Liver (tissue), 9 donors: ENCODE results near the gene SPTBN2. TPM values are rescaled to one million over a fixed set of nuclear protein-coding genes. Genes with fewer than 3 reads are reported as not detected.
A peak's percentile ranks its signal among the peaks of the same experiment; 100 is the strongest.

Experiments
- DNase-seq: peaks from one replicate; pipeline ENCODE4 v3.0.0-alpha.2; 2017; ENCODE audit warnings: low spot score
- H3K27ac ChIP-seq, 2 donors: one replicate each; pipeline ENCODE4 v1.7.0; 2013; ENCODE audit warnings: inconsistent platforms in 2 of 2, low read length in 2 of 2, control low read depth in 1 of 2, low read depth in 1 of 2, mild to moderate bottlenecking in 1 of 2
- H3K27me3 ChIP-seq, 4 donors: one replicate each; pipeline versions ENCODE4 v1.6.1 to v1.7.0; 2013; ENCODE audit warnings: low read length in 3 of 4, inconsistent platforms in 1 of 4, mild to moderate bottlenecking in 1 of 4, moderate library complexity in 1 of 4; ENCODE audit not compliant: control insufficient read depth in 4 of 4, insufficient read depth in 4 of 4
- H3K36me3 ChIP-seq, 4 donors: one replicate each; pipeline versions ENCODE4 v1.6.1 to v1.7.0; 2013; ENCODE audit warnings: low read length in 3 of 4, mild to moderate bottlenecking in 3 of 4, low read depth in 1 of 4, moderate library complexity in 1 of 4; ENCODE audit not compliant: control insufficient read depth in 4 of 4, insufficient read depth in 3 of 4
- H3K4me1 ChIP-seq, 4 donors: one replicate each; pipeline versions ENCODE4 v1.6.1 to v1.7.0; 2013; ENCODE audit warnings: low read length in 3 of 4, mild to moderate bottlenecking in 3 of 4, moderate library complexity in 1 of 4; ENCODE audit not compliant: control insufficient read depth in 4 of 4, insufficient read depth in 4 of 4
- H3K4me3 ChIP-seq, 3 donors: one replicate each; pipeline versions ENCODE4 v1.6.1 to v1.7.0; 2013; ENCODE audit warnings: low read length in 3 of 3, control low read depth in 1 of 3, low read depth in 1 of 3, mild to moderate bottlenecking in 1 of 3
- H3K9ac ChIP-seq, 2 donors: one replicate each; pipeline ENCODE4 v1.7.0; 2013; ENCODE audit warnings: low read length in 2 of 2, mild to moderate bottlenecking in 2 of 2, moderate library complexity in 2 of 2, control low read depth in 1 of 2, low read depth in 1 of 2
- H3K9me3 ChIP-seq, 4 donors: one replicate each; pipeline versions ENCODE4 v1.6.1 to v1.7.0; 2013; ENCODE audit warnings: low read length in 3 of 4; ENCODE audit not compliant: control insufficient read depth in 4 of 4
- EGR1 ChIP-seq, 2 donors: IDR thresholded peaks; 2 replicates each; pipeline ENCODE4 v1.6.1; 2016 to 2018; ENCODE audit warnings: antibody characterized with exemption in 2 of 2, low read depth in 2 of 2
- FOXA1 ChIP-seq: IDR thresholded peaks from 2 replicates; pipeline ENCODE4 v1.6.1; 2016; ENCODE audit warnings: antibody characterized with exemption
- FOXA2 ChIP-seq: IDR thresholded peaks from 2 replicates; pipeline ENCODE4 v1.6.1; 2016; ENCODE audit warnings: antibody characterized with exemption
- GABPA ChIP-seq, 2 donors: IDR thresholded peaks in 1 of 2; conservative IDR thresholded peaks in 1 of 2; 2 replicates each; pipeline ENCODE4 v1.6.1; 2016; ENCODE audit warnings: antibody characterized with exemption in 2 of 2, mild to moderate bottlenecking in 1 of 2, moderate library complexity in 1 of 2
- HNF4A ChIP-seq, 2 donors: conservative IDR thresholded peaks; 2 replicates each; pipeline ENCODE4 v1.6.1; 2016; ENCODE audit warnings: antibody characterized with exemption in 2 of 2, mild to moderate bottlenecking in 2 of 2
- HNF4G ChIP-seq: IDR thresholded peaks from 2 replicates; pipeline ENCODE4 v1.6.1; 2016; ENCODE audit warnings: antibody characterized with exemption
- JUND ChIP-seq, 2 donors: IDR thresholded peaks; 2 replicates each; pipeline ENCODE4 v1.6.1; 2016; ENCODE audit warnings: antibody characterized with exemption in 2 of 2
- NR2F2 ChIP-seq: IDR thresholded peaks from 2 replicates; pipeline ENCODE4 v1.6.1; 2016; ENCODE audit warnings: antibody characterized with exemption
- RAD21 ChIP-seq, 2 donors: IDR thresholded peaks; 2 replicates each; pipeline ENCODE4 v1.6.1; 2016; ENCODE audit warnings: antibody characterized with exemption in 2 of 2, mild to moderate bottlenecking in 2 of 2
- RXRA ChIP-seq, 2 donors: IDR thresholded peaks; 2 replicates each; pipeline ENCODE4 v1.6.1; 2017 to 2018; ENCODE audit warnings: antibody characterized with exemption in 2 of 2, mild to moderate bottlenecking in 1 of 2
- SP1 ChIP-seq: IDR thresholded peaks from 2 replicates; pipeline ENCODE4 v1.6.1; 2018; ENCODE audit warnings: antibody characterized with exemption, mild to moderate bottlenecking
- TAF1 ChIP-seq: conservative IDR thresholded peaks from 2 replicates; pipeline ENCODE4 v1.6.1; 2016; ENCODE audit warnings: antibody characterized with exemption, mild to moderate bottlenecking
- YY1 ChIP-seq: IDR thresholded peaks from 2 replicates; pipeline ENCODE4 v1.6.1; 2016; ENCODE audit warnings: antibody characterized with exemption, mild to moderate bottlenecking
- WGBS: extraction: QIAGEN DNeasy Blood & Tissue Kit; methylation state at CpG from one replicate; pipeline ENCODE4 v1.1.7; 2013; 5-methylcytosine and 5-hydroxymethylcytosine counted together
- polyA plus RNA-seq, 2 donors: library from polyadenylated mRNA; stranded (reverse) in 1 of 2; unstranded in 1 of 2; fragments of 200-250 nt in 1 of 2; fragments of >200 nt in 1 of 2; fragmentation: Nextera tagmentation in 1 of 2; extraction: Ambion mirVana in 1 of 2; gene quantifications; one replicate each; pipeline versions ENCODE4 v1.2.1 to v1.2.3, GENCODE V29; 2013 to 2015
- total RNA-seq, 2 donors: library from RNA; depleted of rRNA; stranded (reverse); fragments of >200 nt; gene quantifications; one replicate each; pipeline ENCODE4 v1.2.3, GENCODE V29; 2014
- TF ChIP-seq, protein P1 (sequence below): fragments of 150-350 bp; IDR thresholded peaks from 2 replicates; pipeline ENCODE4 v1.5.1; 2017; ENCODE audit warnings: improper control_type of control experiment, low read depth, low read length; ENCODE audit not compliant: missing input control
- TF ChIP-seq, protein P2 (sequence below): IDR thresholded peaks from 2 replicates; pipeline ENCODE4 v1.6.1; 2016; ENCODE audit warnings: antibody characterized with exemption
- TF ChIP-seq, protein P3 (sequence below): IDR thresholded peaks from 2 replicates; pipeline ENCODE4 v1.6.1; 2016; ENCODE audit warnings: antibody characterized with exemption
- TF ChIP-seq, protein P4 (sequence below): IDR thresholded peaks from 2 replicates; pipeline ENCODE4 v1.6.1; 2016; ENCODE audit warnings: antibody characterized with exemption
- TF ChIP-seq, protein P5 (sequence below): IDR thresholded peaks from 2 replicates; pipeline ENCODE4 v1.6.1; 2016; ENCODE audit warnings: antibody characterized with exemption, mild to moderate bottlenecking
- donor health status: healthy.
- donor health status: healthy.
- donor health status: healthy.
- donor health status: healthy.
- donor health status: healthy.

SPTBN2 gene
- 100 to 1,000 TPM in 1 of 2 donors, 1 to 10 TPM in 1; 9.6 to 103 TPM for total RNA-seq
- polyA plus RNA-seq, result 10 to 100 TPM; 12.2 to 33.1 TPM

DNA sequence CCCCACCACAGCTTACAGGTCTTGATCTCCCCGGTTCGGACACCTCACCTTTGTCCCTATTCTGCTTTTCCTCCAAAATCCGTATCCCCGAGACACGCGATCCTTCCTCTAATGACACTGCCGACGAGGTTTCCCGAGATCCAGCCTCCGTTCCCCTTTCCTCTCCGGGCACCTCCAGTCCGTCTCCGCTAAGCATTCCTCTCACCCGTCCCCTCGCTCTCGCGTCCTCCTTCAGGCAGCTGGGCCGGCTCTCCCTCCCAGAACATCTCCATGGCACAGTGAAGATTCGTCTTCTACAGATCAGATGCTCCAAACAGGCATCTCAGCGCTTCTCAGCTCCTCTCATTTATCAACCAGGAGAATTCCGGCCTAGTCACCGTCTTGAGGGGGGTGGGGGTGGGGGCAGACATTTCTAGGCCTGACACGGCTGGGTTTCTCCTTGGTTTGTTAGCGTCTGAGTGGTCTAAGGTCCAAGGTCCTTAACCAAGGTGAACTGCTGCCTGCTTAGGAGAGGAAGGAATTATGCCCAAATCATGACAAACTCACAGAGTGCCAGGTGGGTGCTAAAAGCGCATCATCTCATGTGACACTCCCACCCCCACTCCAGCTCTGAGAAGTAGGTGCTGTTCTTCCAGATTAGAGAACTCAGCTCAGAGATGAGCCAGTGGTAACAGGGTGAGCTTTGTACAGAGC lies at the start of gene SPTBN2:
SPTBN2 (minus strand) TSS at position 524 of the 693 bp plus-strand sequence. CDS start 7,976 bp downstream, outside the sequence.
- no peak for TF ChIP-seq NR2F2
- TF ChIP-seq, protein P1, sequence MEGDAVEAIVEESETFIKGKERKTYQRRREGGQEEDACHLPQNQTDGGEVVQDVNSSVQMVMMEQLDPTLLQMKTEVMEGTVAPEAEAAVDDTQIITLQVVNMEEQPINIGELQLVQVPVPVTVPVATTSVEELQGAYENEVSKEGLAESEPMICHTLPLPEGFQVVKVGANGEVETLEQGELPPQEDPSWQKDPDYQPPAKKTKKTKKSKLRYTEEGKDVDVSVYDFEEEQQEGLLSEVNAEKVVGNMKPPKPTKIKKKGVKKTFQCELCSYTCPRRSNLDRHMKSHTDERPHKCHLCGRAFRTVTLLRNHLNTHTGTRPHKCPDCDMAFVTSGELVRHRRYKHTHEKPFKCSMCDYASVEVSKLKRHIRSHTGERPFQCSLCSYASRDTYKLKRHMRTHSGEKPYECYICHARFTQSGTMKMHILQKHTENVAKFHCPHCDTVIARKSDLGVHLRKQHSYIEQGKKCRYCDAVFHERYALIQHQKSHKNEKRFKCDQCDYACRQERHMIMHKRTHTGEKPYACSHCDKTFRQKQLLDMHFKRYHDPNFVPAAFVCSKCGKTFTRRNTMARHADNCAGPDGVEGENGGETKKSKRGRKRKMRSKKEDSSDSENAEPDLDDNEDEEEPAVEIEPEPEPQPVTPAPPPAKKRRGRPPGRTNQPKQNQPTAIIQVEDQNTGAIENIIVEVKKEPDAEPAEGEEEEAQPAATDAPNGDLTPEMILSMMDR, result no peak
- TF ChIP-seq, protein P2, sequence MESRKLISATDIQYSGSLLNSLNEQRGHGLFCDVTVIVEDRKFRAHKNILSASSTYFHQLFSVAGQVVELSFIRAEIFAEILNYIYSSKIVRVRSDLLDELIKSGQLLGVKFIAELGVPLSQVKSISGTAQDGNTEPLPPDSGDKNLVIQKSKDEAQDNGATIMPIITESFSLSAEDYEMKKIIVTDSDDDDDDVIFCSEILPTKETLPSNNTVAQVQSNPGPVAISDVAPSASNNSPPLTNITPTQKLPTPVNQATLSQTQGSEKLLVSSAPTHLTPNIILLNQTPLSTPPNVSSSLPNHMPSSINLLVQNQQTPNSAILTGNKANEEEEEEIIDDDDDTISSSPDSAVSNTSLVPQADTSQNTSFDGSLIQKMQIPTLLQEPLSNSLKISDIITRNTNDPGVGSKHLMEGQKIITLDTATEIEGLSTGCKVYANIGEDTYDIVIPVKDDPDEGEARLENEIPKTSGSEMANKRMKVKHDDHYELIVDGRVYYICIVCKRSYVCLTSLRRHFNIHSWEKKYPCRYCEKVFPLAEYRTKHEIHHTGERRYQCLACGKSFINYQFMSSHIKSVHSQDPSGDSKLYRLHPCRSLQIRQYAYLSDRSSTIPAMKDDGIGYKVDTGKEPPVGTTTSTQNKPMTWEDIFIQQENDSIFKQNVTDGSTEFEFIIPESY, result no peak
- no peak for TF ChIP-seq YY1
- Histone ChIP-seq H3K9ac (no peak within 1 kb of the TSS), H3K27ac (no peak within 1 kb of the TSS), H3K36me3 (no peaks in the 10 kb centered on the region), H3K27me3 (no peaks in the 10 kb centered on the region), H3K9me3 (no peaks in the 10 kb centered on the region), H3K4me1 (peaks cover 2 to 40% (median 25%) of the 10 kb centered on the region in 4 donors), H3K4me3 (peak within 1 kb of the TSS; percentile 25 to 78 (median 47))
- 37% methylated on average over 25 of the region's 25 CpGs for WGBS
- DNase-seq, result no peak

DNA sequence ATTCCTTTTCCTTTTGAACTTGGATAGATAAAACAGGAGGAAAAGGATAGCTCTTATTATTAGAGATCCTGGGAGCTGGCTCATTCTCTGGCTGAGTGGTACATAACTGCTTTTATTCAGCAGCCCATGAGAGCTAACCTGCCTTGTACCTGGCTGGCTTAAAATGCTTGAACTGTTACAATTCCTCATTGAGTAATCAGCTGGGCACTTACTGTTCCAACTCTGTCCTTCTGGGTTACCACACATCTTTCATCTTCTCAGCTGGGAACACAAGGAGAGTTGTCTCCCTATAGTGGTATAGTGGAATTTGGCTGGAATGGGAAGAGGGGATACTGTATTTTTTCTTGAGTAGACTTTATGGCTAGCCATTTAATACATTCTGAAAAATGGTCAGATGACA lies 39.8 kb upstream of the SPTBN2 start:
- Histone ChIP-seq H3K27ac (no peak overlapping the region), H3K9ac (no peak overlapping the region), H3K36me3 (no peaks in the 10 kb centered on the region), H3K9me3 (no peaks in the 10 kb centered on the region), H3K27me3 (no peaks in the 10 kb centered on the region), H3K4me1 (no peaks in the 10 kb centered on the region), H3K4me3 (no peak overlapping the region)
- DNase-seq, result no peak
- TF ChIP-seq HNF4G (no peak), HNF4A (conservative IDR thresholded peaks at IDR 0.05) (no peak), RAD21 (IDR thresholded peaks at IDR 0.05) (no peak), YY1 (no peak), SP1 (no peak), RXRA (IDR thresholded peaks at IDR 0.05) (no peak), FOXA1 (no peak), NR2F2 (no peak), TAF1 (no peak), JUND (IDR thresholded peaks at IDR 0.05) (no peak), EGR1 (IDR thresholded peaks at IDR 0.05; ENCODE audit: low read depth in 2 of 2) (no peak), GABPA (IDR thresholded peaks at IDR 0.05 in 1 of 2, conservative IDR thresholded peaks at IDR 0.05 in 1 of 2) (no peak), FOXA2 (no peak)
- TF ChIP-seq, protein P3, sequence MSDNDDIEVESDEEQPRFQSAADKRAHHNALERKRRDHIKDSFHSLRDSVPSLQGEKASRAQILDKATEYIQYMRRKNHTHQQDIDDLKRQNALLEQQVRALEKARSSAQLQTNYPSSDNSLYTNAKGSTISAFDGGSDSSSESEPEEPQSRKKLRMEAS, result no peak
- TF ChIP-seq, protein P4, sequence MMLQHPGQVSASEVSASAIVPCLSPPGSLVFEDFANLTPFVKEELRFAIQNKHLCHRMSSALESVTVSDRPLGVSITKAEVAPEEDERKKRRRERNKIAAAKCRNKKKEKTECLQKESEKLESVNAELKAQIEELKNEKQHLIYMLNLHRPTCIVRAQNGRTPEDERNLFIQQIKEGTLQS, result no peak
- TF ChIP-seq, protein P1, result no peak
- TF ChIP-seq, protein P2, result no peak
- TF ChIP-seq, protein P5, sequence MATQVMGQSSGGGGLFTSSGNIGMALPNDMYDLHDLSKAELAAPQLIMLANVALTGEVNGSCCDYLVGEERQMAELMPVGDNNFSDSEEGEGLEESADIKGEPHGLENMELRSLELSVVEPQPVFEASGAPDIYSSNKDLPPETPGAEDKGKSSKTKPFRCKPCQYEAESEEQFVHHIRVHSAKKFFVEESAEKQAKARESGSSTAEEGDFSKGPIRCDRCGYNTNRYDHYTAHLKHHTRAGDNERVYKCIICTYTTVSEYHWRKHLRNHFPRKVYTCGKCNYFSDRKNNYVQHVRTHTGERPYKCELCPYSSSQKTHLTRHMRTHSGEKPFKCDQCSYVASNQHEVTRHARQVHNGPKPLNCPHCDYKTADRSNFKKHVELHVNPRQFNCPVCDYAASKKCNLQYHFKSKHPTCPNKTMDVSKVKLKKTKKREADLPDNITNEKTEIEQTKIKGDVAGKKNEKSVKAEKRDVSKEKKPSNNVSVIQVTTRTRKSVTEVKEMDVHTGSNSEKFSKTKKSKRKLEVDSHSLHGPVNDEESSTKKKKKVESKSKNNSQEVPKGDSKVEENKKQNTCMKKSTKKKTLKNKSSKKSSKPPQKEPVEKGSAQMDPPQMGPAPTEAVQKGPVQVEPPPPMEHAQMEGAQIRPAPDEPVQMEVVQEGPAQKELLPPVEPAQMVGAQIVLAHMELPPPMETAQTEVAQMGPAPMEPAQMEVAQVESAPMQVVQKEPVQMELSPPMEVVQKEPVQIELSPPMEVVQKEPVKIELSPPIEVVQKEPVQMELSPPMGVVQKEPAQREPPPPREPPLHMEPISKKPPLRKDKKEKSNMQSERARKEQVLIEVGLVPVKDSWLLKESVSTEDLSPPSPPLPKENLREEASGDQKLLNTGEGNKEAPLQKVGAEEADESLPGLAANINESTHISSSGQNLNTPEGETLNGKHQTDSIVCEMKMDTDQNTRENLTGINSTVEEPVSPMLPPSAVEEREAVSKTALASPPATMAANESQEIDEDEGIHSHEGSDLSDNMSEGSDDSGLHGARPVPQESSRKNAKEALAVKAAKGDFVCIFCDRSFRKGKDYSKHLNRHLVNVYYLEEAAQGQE, result no peak
